SK-N-SH (cell line): ENCODE data around the gene TDP2. TPM values are rescaled to one million over a fixed set of nuclear protein-coding genes. Genes with fewer than 3 reads are reported as not detected.

ENCODE experiments used
- CTCF ChIA-PET: fragments of 300-600, 350-600 bp; formaldehyde crosslinking; extraction: SDS; loops from one replicate; lab custom pipeline; 2021; lab: Yijun Ruan, JAX
- POLR2A ChIA-PET: fragments of 350-600 bp; sonication (Branson Sonifier 250); formaldehyde crosslinking; extraction: SDS; loops from one replicate; lab custom pipeline; 2020; ENCODE audit warnings: antibody characterized with exemption, inconsistent platforms; lab: Yijun Ruan, JAX
- DNase-seq: peaks from one replicate; pipeline ENCODE4 v3.0.0; 2012
- H2AFZ ChIP-seq: fragments of 200-600 bp; sonication (generic); 2 replicates; pipeline ENCODE4 v1.8.1; 2016; ENCODE audit warnings: antibody characterized with exemption, mild to moderate bottlenecking, low read depth
- H3F3A ChIP-seq: fragments of 200-600 bp; sonication (generic); replicated peaks from 2 replicates; pipeline ENCODE3; 2016; ENCODE audit warnings: antibody characterized with exemption, mild to moderate bottlenecking; ENCODE audit not compliant: insufficient read depth
- H3K27ac ChIP-seq, 2 experiments: fragments of 200-500 bp in 1 of 2; fragments of 200-600 bp in 1 of 2; sonication (Bioruptor generic) in 1 of 2; sonication (generic), shearing (Covaris generic) in 1 of 2; 2 replicates each; pipeline versions ENCODE4 v1.5.1 to v1.6.1; 2014 to 2016; ENCODE audit warnings: low read depth in 2 of 2, inconsistent platforms in 1 of 2, low read length in 1 of 2, mild to moderate bottlenecking in 1 of 2, mixed read lengths in 1 of 2
- H3K27me3 ChIP-seq: fragments of 200-600 bp; sonication (generic), shearing (Covaris generic); 2 replicates; pipeline ENCODE4 v1.6.1; 2016; ENCODE audit warnings: mixed run types; ENCODE audit not compliant: insufficient read depth
- H3K36me3 ChIP-seq, 2 experiments: fragments of 200-500 bp in 1 of 2; fragments of 200-600 bp in 1 of 2; sonication (Bioruptor generic) in 1 of 2; sonication (generic) in 1 of 2; replicated peaks in 1 of 2; 2 replicates each; pipeline versions ENCODE3 to v1.5.1; 2014 to 2016; ENCODE audit warnings: low read length in 1 of 2, mild to moderate bottlenecking in 1 of 2; ENCODE audit not compliant: insufficient read depth in 2 of 2, control insufficient read depth in 1 of 2
- H3K4me1 ChIP-seq, 2 experiments: fragments of 200-500 bp in 1 of 2; fragments of 200-600 bp in 1 of 2; sonication (Bioruptor generic) in 1 of 2; sonication (generic), shearing (Covaris generic) in 1 of 2; 2 replicates each; pipeline versions ENCODE4 v1.5.1 to v1.6.1; 2014 to 2016; ENCODE audit warnings: low read depth in 1 of 2, low read length in 1 of 2, mixed run types in 1 of 2; ENCODE audit not compliant: insufficient read depth in 2 of 2, control insufficient read depth in 1 of 2
- H3K4me2 ChIP-seq: fragments of 200-600 bp; sonication (generic), shearing (Covaris generic); 2 replicates; pipeline ENCODE4 v1.6.1; 2017; ENCODE audit warnings: mixed run types
- H3K4me3 ChIP-seq, 2 experiments: fragments of 200-500 bp in 1 of 2; fragments of 200-600 bp in 1 of 2; sonication (Bioruptor generic) in 1 of 2; sonication (generic), shearing (Covaris generic) in 1 of 2; 2 replicates each; pipeline versions ENCODE4 v1.5.1 to v1.8.1; 2014 to 2016; ENCODE audit warnings: low read depth in 2 of 2, inconsistent platforms in 1 of 2, low read length in 1 of 2, mild to moderate bottlenecking in 1 of 2, mixed read lengths in 1 of 2, moderate library complexity in 1 of 2
- H3K79me2 ChIP-seq: fragments of 200-600 bp; sonication (generic); 2 replicates; pipeline ENCODE4 v1.8.1; 2017; ENCODE audit warnings: mild to moderate bottlenecking; ENCODE audit not compliant: insufficient read depth
- H3K9ac ChIP-seq: fragments of 200-600 bp; sonication (generic); 2 replicates; pipeline ENCODE4 v1.6.1; 2017; ENCODE audit warnings: mixed run types
- H3K9me2 ChIP-seq: fragments of 200-600 bp; sonication (generic); 2 replicates; pipeline ENCODE4 v1.6.1; 2017; ENCODE audit warnings: mixed run types
- H3K9me3 ChIP-seq: fragments of 200-600 bp; sonication (generic); 2 replicates; pipeline ENCODE4 v1.6.1; 2017; ENCODE audit warnings: mixed run types, mild to moderate bottlenecking, moderate library complexity
- H4K20me1 ChIP-seq: fragments of 200-600 bp; sonication (generic); 2 replicates; pipeline ENCODE4 v1.6.1; 2017; ENCODE audit warnings: mild to moderate bottlenecking, mixed run types; ENCODE audit not compliant: insufficient read depth
- CHD2 ChIP-seq: fragments of 150-350 bp; IDR thresholded peaks from 2 replicates; pipeline ENCODE4 v1.6.1; 2018; ENCODE audit warnings: low read length; ENCODE audit not compliant: partially characterized antibody
- EP300 ChIP-seq, 2 experiments: IDR thresholded peaks; 2 replicates each; pipeline versions ENCODE4 v1.4.0 to v1.6.1; 2012; ENCODE audit warnings: borderline replicate concordance in 1 of 2, low read depth in 1 of 2, low read length in 1 of 2
- EZH2phosphoT487 ChIP-seq: fragments of 200-600 bp; sonication (generic); IDR thresholded peaks from 2 replicates; pipeline ENCODE4 v1.6.1; 2017; ENCODE audit warnings: low read depth, mixed run types, mild to moderate bottlenecking, antibody characterized with exemption, moderate library complexity, borderline replicate concordance
- FOXJ3 ChIP-seq: sonication (generic); formaldehyde crosslinking; IDR thresholded peaks from 2 replicates; pipeline ENCODE4 v1.5.1; 2020; ENCODE audit warnings: mild to moderate bottlenecking, missing genetic modification reagents
- FOXM1 ChIP-seq: IDR thresholded peaks from 2 replicates; pipeline ENCODE4 v1.4.0; 2012; ENCODE audit warnings: low read depth, mild to moderate bottlenecking
- GABPA ChIP-seq: IDR thresholded peaks from 2 replicates; pipeline ENCODE4 v1.4.0; 2012; ENCODE audit warnings: low read depth, mild to moderate bottlenecking
- GATA2 ChIP-seq: sonication (generic); formaldehyde crosslinking; IDR thresholded peaks from 2 replicates; pipeline ENCODE4 v1.5.0; 2020; ENCODE audit warnings: mild to moderate bottlenecking, missing genetic modification reagents
- IRF3 ChIP-seq: fragments of 150-350 bp; IDR thresholded peaks from 2 replicates; pipeline ENCODE4 v1.6.1; 2016; ENCODE audit warnings: mild to moderate bottlenecking, low read depth, low read length
- MEF2A ChIP-seq: IDR thresholded peaks from 2 replicates; pipeline ENCODE4 v1.4.0; 2012; ENCODE audit warnings: low read depth, borderline replicate concordance
- MXI1 ChIP-seq: IDR thresholded peaks from 2 replicates; pipeline ENCODE4 v1.6.1; 2012; ENCODE audit warnings: mild to moderate bottlenecking, low read depth, low read length, improper control_type of control experiment
- POLR2AphosphoS5 ChIP-seq: IDR thresholded peaks from 2 replicates; pipeline ENCODE4 v1.6.1; 2012; ENCODE audit warnings: low read depth, low read length
- RAD21 ChIP-seq: IDR thresholded peaks from 2 replicates; pipeline ENCODE4 v1.6.1; 2012; ENCODE audit warnings: mild to moderate bottlenecking, low read length
- RCOR1 ChIP-seq: fragments of 150-350 bp; IDR thresholded peaks from 2 replicates; pipeline ENCODE4 v1.6.1; 2017; ENCODE audit warnings: antibody characterized with exemption, low read length
- RFX5 ChIP-seq: IDR thresholded peaks from 2 replicates; pipeline ENCODE4 v1.6.1; 2012; ENCODE audit warnings: mild to moderate bottlenecking, improper control_type of control experiment, low read length
- RXRA ChIP-seq: IDR thresholded peaks from 2 replicates; pipeline ENCODE4 v1.4.0; 2012; ENCODE audit warnings: low read depth, mild to moderate bottlenecking, borderline replicate concordance
- SMC3 ChIP-seq: IDR thresholded peaks from 2 replicates; pipeline ENCODE4 v1.6.1; 2012; ENCODE audit warnings: low read depth, low read length, improper control_type of control experiment
- TEAD4 ChIP-seq: IDR thresholded peaks from 2 replicates; pipeline ENCODE4 v1.4.0; 2012; ENCODE audit warnings: mild to moderate bottlenecking, borderline replicate concordance; ENCODE audit not compliant: insufficient read depth
- ZBTB33 ChIP-seq: IDR thresholded peaks from 2 replicates; pipeline ENCODE4 v1.4.0; 2012; ENCODE audit warnings: low read depth, borderline replicate concordance
- WGBS: methylation state at CpG from one replicate; pipeline ENCODE4 v1.1.6; 2017; ENCODE audit warnings: low lambda C conversion rate; 5-methylcytosine and 5-hydroxymethylcytosine counted together
- polyA plus RNA-seq, 3 experiments: library from polyadenylated mRNA; depleted of rRNA; stranded (reverse); fragments of >200 nt; gene quantifications; 2 replicates each; pipeline ENCODE4 v1.2.3, GENCODE V29; 2012
- TF ChIP-seq, protein P1 (sequence below): fragments of 200-600 bp; sonication (generic); IDR thresholded peaks from 2 replicates; pipeline ENCODE4 v1.6.1; 2017; ENCODE audit warnings: antibody characterized with exemption, mild to moderate bottlenecking, moderate library complexity
- TF ChIP-seq, protein P2 (sequence below): IDR thresholded peaks from 2 replicates; pipeline ENCODE4; 2012

Gene TDP2
- polyA plus RNA-seq, 1 of the 3 experiments (the other 2 are of a cell fraction): 20.0 TPM

GRCh38 chr6:24643920-24644319, 22.8 kb downstream of the TDP2 start:
- no peaks in the 10 kb centered on the region for H3K27me3 ChIP-seq
- H3K9ac ChIP-seq: no peak overlapping the region
- peaks cover 0 to 3% of the 10 kb centered on the region in 2 experiments; a peak in 2 of 4 replicates for H3K4me1 ChIP-seq
- no peak overlapping the region for H3K4me2 ChIP-seq
- TF ChIP-seq EP300 (IDR thresholded peaks at IDR 0.05; ENCODE audit: borderline replicate concordance in 1 of 2, low read depth in 1 of 2, low read length in 1 of 2) (no peak), MXI1 (no peak), FOXJ3 (CRISPR knock-in tag) (no peak), IRF3 (no peak), SMC3 (no peak), ZBTB33 (no peak), FOXM1 (no peak), MEF2A (no peak), RXRA (no peak), RAD21 (no peak), RFX5 (no peak), POLR2AphosphoS5 (no peak), GABPA (no peak), RCOR1 (no peak), TEAD4 (no peak), CHD2 (no peak), EZH2phosphoT487 (no peak), GATA2 (CRISPR knock-in tag) (no peak)
- TF ChIP-seq, protein P1, sequence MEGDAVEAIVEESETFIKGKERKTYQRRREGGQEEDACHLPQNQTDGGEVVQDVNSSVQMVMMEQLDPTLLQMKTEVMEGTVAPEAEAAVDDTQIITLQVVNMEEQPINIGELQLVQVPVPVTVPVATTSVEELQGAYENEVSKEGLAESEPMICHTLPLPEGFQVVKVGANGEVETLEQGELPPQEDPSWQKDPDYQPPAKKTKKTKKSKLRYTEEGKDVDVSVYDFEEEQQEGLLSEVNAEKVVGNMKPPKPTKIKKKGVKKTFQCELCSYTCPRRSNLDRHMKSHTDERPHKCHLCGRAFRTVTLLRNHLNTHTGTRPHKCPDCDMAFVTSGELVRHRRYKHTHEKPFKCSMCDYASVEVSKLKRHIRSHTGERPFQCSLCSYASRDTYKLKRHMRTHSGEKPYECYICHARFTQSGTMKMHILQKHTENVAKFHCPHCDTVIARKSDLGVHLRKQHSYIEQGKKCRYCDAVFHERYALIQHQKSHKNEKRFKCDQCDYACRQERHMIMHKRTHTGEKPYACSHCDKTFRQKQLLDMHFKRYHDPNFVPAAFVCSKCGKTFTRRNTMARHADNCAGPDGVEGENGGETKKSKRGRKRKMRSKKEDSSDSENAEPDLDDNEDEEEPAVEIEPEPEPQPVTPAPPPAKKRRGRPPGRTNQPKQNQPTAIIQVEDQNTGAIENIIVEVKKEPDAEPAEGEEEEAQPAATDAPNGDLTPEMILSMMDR: no peak
- TF ChIP-seq, protein P2, sequence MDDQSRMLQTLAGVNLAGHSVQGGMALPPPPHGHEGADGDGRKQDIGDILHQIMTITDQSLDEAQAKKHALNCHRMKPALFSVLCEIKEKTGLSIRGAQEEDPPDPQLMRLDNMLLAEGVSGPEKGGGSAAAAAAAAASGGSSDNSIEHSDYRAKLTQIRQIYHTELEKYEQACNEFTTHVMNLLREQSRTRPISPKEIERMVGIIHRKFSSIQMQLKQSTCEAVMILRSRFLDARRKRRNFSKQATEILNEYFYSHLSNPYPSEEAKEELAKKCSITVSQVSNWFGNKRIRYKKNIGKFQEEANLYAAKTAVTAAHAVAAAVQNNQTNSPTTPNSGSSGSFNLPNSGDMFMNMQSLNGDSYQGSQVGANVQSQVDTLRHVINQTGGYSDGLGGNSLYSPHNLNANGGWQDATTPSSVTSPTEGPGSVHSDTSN: no peak
- TF ChIP-seq, all 33 proteins: peak for 0
- Histone ChIP-seq H3K9me2 (no peaks in the 10 kb centered on the region), H3K79me2 (no peaks in the 10 kb centered on the region), H4K20me1 (no peaks in the 10 kb centered on the region), H3K4me3 (no peak overlapping the region), H2AFZ (no peak overlapping the region), H3K27ac (no peak overlapping the region), H3F3A (peaks cover 4% of the 10 kb centered on the region), H3K9me3 (no peaks in the 10 kb centered on the region), H3K36me3 (no peaks in the 10 kb centered on the region)
- ChIA-PET CTCF (no interaction called here), POLR2A (no interaction called here)
- WGBS: 78% methylated on average over 7 of the region's 7 CpGs
- DNase-seq: no peak
